ENCODE results near the gene NEDD8. TPM values are rescaled to one million over a fixed set of nuclear protein-coding genes. Genes with fewer than 3 reads are reported as not detected.
A peak's percentile ranks its signal among the peaks of the same experiment; 100 is the strongest.

The NEDD8 gene
- total RNA-seq, 1 experiment from 2014 or later: 214 TPM

GRCh38 chr14:24255931-24256711 is 24.0 kb upstream of the NEDD8 start:
- H4K20me1 ChIP-seq (ENCODE audit: control insufficient read depth, insufficient read depth, insufficient read length): no peaks in the 10 kb centered on the region
- TF ChIP-seq CTCF (conservative IDR thresholded peaks at IDR 0.05): no peak
- no peak overlapping the region for H3T11ph ChIP-seq (ENCODE audit: low read length)
- Mint-ChIP-seq H3K27ac (0 out of 7 replicates have a peak overlapping the region, but pooled peaks of 2 of the 3 experiments have one; percentile 21 to 57), H3K4me3 (no peak overlapping the region), H3K4me1 (no peaks in the 10 kb centered on the region; a peak in 1 of 4 replicates), H3K36me3 (ENCODE audit: insufficient read depth in 1 of 3, low read depth in 3 of 3) (no peaks in the 10 kb centered on the region), H3K27me3 (ENCODE audit: low read depth) (no peaks in the 10 kb centered on the region; the same call in 1 of the 2 replicates), H3K9me3 (no peaks in the 10 kb centered on the region)
- no peak overlapping the region for H3K23ac ChIP-seq (ENCODE audit: insufficient read length, low read depth, low read length)
- H4K8ac ChIP-seq (replicated peaks; ENCODE audit: insufficient read length, low read depth, low read length): no peak overlapping the region
- no peak overlapping the region for H3K4ac ChIP-seq (ENCODE audit: low read depth, low read length)
- no peaks in the 10 kb centered on the region for H3K9me3 ChIP-seq (ENCODE audit: control insufficient read depth, low read depth, low read length)
- H3K4me1 ChIP-seq (ENCODE audit: insufficient read depth, low read length): no peaks in the 10 kb centered on the region
- no peak overlapping the region for H2BK5ac ChIP-seq (ENCODE audit: insufficient read length, low read length)
- no peaks in the 10 kb centered on the region for H3K23me2 ChIP-seq (ENCODE audit: insufficient read length, low read depth, low read length, poor library complexity, severe bottlenecking)
- no peak overlapping the region for H3K4me2 ChIP-seq (ENCODE audit: insufficient read depth, insufficient read length, low read length)
- H3K18ac ChIP-seq (ENCODE audit: insufficient read length, low read depth, low read length): no peak overlapping the region
- H4K91ac ChIP-seq (ENCODE audit: insufficient read length, low read depth, low read length): no peak overlapping the region
- H3K9ac ChIP-seq (ENCODE audit: extremely low read depth, insufficient read length, low read length): no peak overlapping the region
- H2AFZ ChIP-seq (ENCODE audit: low read length): no peak overlapping the region
- no peaks in the 10 kb centered on the region for H3K79me2 ChIP-seq (ENCODE audit: insufficient read depth, low read length)
- H2BK120ac ChIP-seq (ENCODE audit: low read depth, low read length, poor library complexity, severe bottlenecking): no peak overlapping the region
- H4K5ac ChIP-seq (ENCODE audit: insufficient read length, low read depth, low read length): no peak overlapping the region
- no CpG with 5 or more reads among the region's 12 CpGs for WGBS (ENCODE audit: extremely low coverage, insufficient read length, low lambda C conversion rate)
- no peak overlapping the region for H2BK20ac ChIP-seq (ENCODE audit: low read depth, low read length, poor library complexity, severe bottlenecking)
- no peak overlapping the region for H3K56ac ChIP-seq (ENCODE audit: insufficient read length, low read depth, low read length)
- no peaks in the 10 kb centered on the region for H3K79me1 ChIP-seq (ENCODE audit: insufficient read depth, low read depth, low read length, poor library complexity, severe bottlenecking)
- no peak overlapping the region for H2BK15ac ChIP-seq (ENCODE audit: low read depth, low read length)
- no peaks in the 10 kb centered on the region for H3K27me3 ChIP-seq (ENCODE audit: insufficient read depth, low read length)
- H2BK12ac ChIP-seq (ENCODE audit: insufficient read length, low read depth, low read length): no peak overlapping the region
- H3K27ac ChIP-seq (ENCODE audit: insufficient read length, low read depth, low read length): no peak overlapping the region
- H2AK5ac ChIP-seq (ENCODE audit: insufficient read length, low read length): no peak overlapping the region
- H3K14ac ChIP-seq (ENCODE audit: insufficient read depth, low read length): no peak overlapping the region
- DNase-seq: peak; percentile 15
